NCI-H1694 treated with DMSO at 0.1 percent for 48 hours (cell line): Measurements from ENCODE around the gene ZNHIT3.
"Not testable (repeated sequence)": the region's sequence is repeated elsewhere in the genome, so short reads cannot be mapped to it uniquely, and the experiment has no call there.

Experiments used
- DNase-seq: peaks from one replicate; lab custom pipeline; 2025; lab: John Stamatoyannopoulos, UW

The ZNHIT3 gene

DNA sequence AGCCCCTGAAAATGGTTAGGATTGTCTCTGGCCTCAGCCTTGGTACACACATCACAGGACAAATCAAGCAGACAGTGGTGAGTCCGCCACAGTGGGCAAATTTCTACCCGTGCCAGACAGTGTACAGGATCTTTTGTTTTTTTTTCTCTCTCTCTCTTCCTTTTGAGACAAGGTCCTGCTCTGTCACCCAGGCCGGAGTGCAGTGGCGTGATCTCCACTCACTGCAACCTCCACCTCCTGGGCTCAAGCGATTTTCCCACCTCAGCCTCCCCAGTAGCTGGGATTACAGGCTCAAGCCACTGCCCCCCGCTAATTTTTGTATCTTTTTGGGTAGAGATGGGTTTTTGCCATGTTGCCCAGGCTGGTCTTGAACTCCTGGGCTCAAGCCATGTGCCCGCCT, 2.5 kb upstream of the ZNHIT3 start:
- not testable (repeated sequence) for DNase-seq

- DNase-seq, result no peak
Measured at GRCh38 chr17:36485027-36485426, 1.5 kb upstream of the ZNHIT3 start.

- no peak for DNase-seq
Measured at GRCh38 chr17:36485805-36486203, 677 bp upstream of the ZNHIT3 start.

DNA sequence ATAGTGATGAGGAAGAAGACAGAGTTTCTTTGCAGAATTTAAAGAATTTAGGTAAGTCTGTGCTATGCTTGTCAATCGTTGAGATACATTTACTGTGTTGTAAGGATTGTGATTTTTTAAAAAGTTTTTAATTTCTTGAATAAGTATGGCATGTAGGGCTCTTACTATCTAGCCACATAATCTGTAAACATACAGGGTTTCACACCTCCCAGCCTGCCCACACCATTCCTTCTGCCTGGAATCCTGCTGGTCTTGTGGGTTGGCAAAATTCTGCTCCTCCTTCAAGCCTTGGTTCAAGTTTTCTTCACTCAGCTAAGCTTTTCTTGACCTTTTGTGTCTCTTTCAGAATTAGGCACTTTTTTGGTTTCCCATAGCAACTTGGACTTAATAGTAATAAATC, 7.5 kb downstream of the ZNHIT3 start:
- DNase-seq, result no peak

- DNase-seq, result no peak
Measured at GRCh38 chr17:36494674-36495073, 8.2 kb downstream of the ZNHIT3 start.

DNA sequence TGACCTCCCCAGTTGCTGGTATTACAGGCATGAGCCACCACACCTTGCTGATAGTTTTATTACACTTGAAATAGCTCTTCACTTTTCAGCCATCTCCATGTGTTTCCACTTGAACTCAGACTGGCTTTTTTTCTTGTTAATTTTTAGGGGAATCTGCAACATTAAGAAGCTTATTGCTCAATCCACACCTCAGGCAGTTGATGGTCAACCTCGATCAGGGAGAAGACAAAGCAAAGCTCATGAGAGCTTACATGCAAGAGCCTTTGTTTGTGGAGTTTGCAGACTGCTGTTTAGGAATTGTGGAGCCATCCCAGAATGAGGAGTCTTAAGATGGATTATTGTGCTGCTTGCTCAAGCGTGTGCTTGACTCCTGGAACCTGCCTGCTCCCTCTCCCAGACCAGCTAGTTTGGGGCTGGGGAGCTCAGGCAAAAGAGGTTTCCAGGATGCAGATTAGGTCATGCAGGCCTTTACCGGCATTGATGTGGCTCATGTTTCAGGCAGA, 8.6 kb downstream of the ZNHIT3 start:
- DNase-seq, result no peak

DNA sequence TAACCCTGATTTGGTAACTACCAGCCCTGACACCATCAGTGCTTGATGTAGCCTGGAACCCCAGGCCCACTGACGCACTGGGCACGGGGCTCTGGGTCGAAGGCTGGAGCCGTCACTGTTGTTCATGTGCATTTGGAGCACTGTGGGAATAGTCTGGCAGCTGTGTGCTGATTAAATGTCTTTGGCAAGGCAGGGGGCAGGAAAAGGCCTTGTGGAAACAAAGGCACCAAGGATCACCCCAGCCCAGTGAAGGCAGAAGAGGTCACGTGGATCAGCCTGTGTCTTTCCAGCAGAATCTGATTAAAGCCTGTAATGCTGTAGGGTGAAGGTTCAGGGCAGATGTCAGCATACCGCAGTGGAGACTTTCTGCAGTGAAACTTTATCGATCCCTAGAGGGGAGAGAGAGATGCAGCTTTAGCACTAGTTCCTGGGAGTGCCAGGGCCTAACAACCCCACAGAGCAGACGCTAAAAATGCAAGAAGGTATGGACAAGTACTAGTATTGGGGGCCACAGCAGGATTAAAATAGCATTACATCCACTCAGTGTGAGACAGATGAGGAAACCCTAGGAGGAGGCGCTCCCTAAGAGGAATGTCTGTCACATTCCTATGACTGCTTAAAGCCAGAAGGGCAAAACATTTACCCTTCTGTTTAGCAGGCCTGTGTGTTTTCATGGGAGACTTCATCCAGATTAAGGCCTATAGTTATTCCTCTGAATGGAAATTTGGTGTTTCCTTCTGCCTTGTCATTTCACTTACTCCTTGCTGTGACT, 9.7 kb downstream of the ZNHIT3 start:
- no peak for DNase-seq

- no peak for DNase-seq
Measured at GRCh38 chr17:36498155-36498554, 11.7 kb downstream of the ZNHIT3 start.

- no peak for DNase-seq
Measured at GRCh38 chr17:36498560-36499300, 12.2 kb downstream of the ZNHIT3 start.

DNA sequence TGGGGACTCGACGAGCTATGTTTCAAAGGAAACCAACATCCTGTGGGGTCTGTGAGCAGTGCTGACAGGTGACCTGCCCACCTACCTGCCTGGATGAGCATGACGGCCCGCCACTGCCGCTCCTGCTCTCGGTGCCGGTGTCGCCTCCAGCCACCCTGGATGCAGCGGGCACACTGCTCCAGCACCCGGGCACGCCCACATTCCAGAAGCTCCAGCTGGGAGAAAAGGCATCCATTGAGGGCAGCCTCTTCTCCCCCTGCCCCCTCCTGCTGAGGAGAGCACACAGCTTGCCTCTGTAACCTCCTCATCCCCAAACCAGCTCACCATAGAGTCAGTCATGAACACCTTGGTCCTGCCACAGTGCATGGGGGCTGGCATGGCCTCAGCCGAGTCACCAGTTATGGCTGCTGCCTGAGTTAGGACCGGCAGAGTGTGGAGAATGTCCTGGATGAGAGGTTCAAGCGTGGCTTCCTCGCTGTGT, 14.3 kb downstream of the ZNHIT3 start:
- no peak for DNase-seq

- no peak for DNase-seq
Measured at GRCh38 chr17:36501351-36501750, 14.9 kb downstream of the ZNHIT3 start.

DNA sequence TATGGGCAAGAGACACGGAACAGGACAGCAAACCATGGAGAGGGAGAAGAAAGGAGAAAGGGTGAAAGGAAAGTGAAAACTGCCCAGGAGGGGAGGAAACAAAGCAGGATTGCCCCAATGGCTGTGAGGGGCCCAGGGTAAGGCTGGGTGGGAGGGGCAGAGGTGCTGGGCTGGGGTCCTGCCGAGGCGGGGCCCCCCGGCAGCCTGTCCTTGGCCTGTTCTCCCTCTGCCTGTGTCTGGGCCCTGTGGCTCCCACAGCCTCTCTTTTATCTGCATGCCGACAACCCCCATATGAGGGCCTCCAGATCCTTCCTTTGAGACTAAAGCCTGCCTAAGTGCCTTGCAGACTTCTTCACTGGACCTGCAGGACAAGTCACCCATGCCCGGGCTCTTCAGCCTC, 15.5 kb downstream of the ZNHIT3 start:
- no peak for DNase-seq

- DNase-seq, result no peak
Measured at GRCh38 chr17:36503456-36504155, 17.1 kb downstream of the ZNHIT3 start.

GRCh38 chr17:36504156-36504545, 17.7 kb downstream of the ZNHIT3 start:
- DNase-seq, result no peak

- DNase-seq, result no peak
Measured at GRCh38 chr17:36505171-36505570, 18.7 kb downstream of the ZNHIT3 start.

- DNase-seq, result no peak
Measured at GRCh38 chr17:36506249-36506826, 19.9 kb downstream of the ZNHIT3 start.

- DNase-seq, result no peak
Measured at GRCh38 chr17:36506831-36507230, 20.4 kb downstream of the ZNHIT3 start.

GRCh38 chr17:36507266-36507665, 20.8 kb downstream of the ZNHIT3 start:
- no peak for DNase-seq

DNA sequence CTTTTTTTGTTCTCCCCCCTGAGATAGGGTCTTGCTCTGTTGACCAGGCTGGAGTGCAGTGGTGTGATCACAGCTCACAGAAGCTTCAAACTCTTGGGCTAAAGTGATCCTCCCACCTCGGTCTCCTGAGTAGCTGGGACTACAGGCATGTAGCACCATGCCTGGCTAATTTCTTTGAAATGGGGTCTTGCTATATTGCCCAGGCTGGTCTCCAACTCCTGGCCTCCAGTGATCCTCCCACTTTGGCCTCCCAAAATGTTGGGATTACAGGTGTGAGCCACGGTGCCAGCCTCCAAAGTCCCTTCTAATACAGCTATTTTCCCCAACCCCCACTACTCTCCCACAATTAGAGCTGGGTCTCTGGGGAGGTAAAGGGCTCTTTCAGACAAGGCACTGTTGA, 22.0 kb downstream of the ZNHIT3 start:
- not testable (repeated sequence) for DNase-seq

DNA sequence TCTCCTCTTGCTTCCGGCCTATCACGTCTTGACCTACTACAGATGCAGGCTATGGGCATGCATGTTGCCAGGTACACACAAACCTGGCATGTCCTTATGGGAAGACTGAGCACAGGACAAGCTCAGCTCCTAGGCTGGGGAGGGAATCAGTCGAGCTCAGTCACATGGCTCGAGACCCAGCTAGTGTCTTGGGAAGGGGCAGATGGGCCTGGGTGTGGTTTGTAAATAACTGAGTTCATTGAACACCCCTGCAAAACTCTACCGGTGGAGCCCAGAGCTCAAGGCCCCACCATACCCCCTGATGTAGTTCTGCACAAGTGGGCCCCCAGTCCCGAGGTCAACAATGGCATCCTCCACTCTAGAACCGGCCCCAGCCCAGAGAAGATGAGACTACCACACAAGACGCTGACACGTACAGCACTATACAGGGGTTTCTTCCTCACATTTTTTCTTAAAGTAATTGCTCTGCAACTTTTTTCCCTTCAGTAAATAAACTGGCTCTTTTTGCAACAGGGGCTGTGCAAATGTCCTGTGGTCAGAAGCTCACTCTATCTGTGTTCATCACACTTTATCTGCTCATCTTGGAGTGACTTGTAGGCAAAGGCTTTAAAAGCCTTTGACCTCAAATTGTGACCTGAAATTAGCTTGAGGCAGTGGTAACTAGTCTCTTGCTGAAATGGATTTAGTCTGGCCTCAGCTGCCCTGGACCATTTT, 22.9 kb downstream of the ZNHIT3 start:
- DNase-seq, result no peak

DNA sequence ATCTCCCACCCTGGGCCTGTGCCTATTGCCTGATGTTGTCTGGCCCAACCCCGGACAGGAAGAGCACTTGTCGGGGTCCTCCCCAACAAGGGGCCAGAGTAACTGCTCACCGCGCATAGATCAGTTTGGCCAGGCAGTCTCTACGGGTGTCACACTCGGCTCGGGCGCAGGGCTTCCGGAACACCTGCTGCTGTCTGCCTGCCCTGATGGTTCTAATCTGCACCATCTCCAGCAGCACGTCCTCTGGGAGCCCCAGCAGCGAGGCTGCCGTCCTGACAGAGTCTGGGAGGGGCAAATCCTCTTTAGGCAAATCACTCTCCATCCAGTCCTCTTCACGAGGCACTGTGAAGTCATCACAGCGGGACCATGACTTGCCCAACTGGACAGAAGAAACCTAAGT, 24.2 kb downstream of the ZNHIT3 start:
- no peak for DNase-seq

DNA sequence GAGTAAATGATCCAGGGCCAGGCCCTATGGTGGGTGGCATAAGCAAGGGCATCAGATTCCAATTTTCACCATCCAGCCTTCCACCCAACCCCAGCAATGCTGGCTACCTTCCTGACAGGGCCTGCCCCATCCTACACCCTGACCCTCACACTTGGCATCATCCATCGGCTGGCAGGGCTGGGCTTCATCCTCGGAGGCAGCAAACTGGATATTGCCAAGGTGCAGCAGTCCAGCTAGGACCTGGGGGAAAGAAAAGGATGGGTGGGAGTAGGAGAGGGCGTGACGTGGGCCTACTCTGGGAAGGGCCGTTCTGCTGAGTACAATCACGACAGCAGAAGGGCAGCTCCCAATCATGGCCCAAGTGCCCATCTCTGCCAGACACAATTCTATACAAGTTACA, 24.7 kb downstream of the ZNHIT3 start:
- no peak for DNase-seq
